Jurkat, Clone E6-1 (cell line): ENCODE results near the gene PSMC3.

Experiments
- DNase-seq: peaks from one replicate; pipeline ENCODE4 v3.0.0-alpha.2; 2011; ENCODE audit warnings: low read depth, low spot score
- H3K4me3 ChIP-seq: 2 replicates; pipeline ENCODE4 v1.5.1; 2011; ENCODE audit warnings: mild to moderate bottlenecking, low read length, control low read depth, moderate library complexity

PSMC3 gene

DNA sequence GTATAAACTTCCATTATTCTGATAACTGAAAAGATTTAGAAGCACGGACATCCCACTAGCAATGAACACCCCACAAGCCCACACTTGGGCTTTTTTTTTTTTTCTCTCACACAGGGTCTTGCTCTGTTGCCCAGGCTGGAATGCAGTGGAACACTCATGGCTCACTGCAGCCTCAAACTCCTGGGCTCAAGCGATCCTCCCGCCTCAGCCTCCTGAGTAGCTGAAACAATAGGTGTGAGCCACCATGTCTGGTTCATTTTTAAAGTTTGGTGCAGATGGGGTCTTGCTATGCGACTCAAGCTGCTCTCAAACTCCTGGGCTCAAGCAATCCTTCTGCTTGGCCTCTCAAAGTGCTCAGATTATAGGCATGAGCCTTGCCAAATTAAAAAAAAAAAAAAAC is 19.6 kb upstream of the PSMC3 start:
- DNase-seq: no peak
- no peak overlapping the region for H3K4me3 ChIP-seq

DNA sequence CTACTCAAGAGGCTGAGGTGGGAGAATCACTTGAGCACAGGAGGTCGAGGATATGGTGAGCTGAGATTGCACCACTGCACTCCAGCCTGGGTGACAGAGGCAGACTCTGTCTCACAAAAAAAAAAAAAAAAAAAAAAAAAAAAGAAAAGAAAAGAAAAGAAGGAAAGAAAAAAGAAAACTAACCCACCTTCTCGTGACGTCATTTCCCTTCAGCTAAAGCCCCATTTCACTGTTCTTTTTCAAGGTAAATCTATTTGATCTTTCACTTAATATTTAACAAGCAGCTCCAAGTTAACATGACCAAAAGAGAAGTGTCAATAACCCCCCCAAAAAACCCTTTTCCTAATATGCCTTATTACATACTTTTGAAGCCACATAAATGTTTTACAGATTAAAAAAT is 17.6 kb upstream of the PSMC3 start:
- H3K4me3 ChIP-seq: peak overlapping the region; percentile 35
- peak; percentile 44 for DNase-seq

DNA sequence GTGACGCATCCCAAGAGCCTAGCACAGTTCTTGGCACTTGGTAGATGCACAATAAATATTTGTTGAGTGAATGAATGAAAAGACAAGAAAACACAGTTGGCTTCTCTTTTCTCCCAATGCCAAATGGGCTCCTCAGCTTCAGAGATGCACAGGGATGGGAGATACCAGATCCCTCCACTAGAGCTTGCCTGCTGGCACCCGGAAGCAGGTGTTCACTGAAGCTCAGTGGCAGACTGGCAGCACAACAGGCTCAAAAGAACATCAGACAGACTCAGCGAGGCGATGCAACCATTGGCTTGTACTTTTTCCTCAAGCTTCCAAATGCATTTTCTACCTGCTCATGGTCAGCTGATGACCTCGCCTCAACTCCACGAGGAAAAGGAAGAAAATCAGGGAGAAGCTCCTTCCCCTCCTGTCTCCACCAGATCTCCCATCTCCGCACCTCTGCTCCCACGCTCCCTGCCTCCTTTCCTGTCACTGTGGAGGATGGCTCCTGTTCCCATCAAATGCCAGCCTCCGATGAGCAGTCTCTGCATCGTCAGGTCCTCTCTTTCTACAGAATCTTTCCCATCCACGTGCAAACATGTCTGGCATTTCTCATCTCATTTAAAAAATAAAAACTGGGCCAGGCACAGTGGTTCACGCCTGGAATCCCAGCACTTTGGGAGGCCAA is 16.9 kb upstream of the PSMC3 start:
- peak overlapping the region; percentile 35 for H3K4me3 ChIP-seq
- DNase-seq: peak; percentile 86

DNA sequence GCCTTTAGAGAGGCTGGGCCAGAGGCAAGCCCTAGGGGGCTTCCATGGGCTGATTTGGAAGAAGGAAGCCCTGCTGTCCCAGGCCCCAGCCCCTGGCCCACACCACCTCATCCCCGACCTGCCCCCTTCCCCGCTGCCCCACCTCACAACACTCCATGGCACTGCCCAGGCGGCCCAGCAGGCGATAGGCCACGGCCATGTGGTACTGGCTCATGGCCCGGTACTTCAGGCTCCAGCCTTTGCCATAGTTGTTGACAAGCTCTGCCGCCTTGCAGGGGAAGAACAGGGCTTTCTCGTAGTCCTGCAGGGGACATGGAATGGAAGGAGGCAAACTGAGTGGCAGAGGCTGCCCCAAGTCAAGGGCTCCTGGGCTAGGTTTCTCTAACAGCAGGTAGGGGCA is 16.3 kb upstream of the PSMC3 start:
- no peak for DNase-seq
- H3K4me3 ChIP-seq: no peak overlapping the region

DNA sequence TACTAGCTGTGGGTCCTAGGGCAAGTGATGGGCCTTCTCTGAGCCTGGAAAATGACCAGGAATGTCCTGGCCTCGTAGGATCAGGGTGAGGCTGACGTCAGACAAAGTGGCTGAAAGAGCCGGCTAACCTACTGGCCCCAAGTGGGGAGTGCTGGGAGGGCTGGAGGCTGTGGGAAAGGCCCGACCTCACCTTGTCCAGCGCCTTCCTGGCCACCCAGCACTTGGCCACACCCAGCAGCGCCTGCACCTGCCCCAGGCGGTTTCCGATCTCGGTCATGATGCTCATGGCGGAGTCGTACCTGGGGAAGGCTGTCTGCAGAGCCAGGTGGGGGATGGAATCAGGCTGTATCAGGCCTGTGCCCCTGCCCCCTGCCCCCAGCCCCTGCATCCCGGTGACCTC is 15.2 kb upstream of the PSMC3 start:
- no peak overlapping the region for H3K4me3 ChIP-seq

DNA sequence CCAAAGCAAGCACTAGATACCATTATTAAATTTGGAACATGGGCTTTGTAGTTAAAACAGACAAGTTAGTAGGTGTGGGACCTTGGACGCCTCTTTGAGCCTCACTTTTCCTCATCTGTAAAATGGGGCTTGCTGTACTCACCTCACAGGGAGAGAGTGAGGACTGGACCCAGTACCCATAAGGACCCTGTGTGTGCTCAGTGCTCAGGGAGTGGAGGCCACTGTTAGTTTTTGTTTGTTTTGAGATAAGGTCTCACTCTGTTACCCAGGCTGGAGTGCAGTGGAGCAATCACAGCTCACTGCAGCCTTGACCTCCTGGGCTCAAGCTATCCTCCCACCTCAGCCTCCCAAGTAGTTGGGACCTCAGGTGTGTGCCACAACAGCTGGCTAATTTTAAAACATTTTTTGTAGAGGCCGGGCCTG is 13.8 kb upstream of the PSMC3 start:
- no peak for DNase-seq
- no peak overlapping the region for H3K4me3 ChIP-seq

More for the DNA sequence above, 15.2 kb upstream of the PSMC3 start:
- DNase-seq: no peak

DNA sequence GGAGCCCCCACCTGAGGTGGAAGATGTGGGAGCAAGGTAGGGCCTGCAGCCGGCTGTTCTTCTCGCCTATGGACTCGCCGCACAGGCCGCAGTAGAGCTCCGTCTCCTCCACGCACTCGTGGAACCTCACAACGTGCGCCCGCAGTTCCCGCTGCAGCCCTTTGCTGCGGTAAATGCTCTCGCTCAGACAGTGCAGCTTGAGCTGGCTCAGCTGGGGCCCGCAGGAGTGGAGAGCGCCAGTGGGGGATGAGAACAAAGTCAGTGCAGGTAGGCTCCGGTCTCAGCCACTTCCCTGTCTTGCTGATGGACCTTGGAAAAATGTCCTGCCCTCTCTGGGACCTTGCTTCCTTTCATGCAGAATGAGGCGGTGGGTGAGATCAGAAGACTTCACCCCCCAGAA is 12.5 kb upstream of the PSMC3 start:
- no peak overlapping the region for H3K4me3 ChIP-seq
- no peak for DNase-seq

DNA sequence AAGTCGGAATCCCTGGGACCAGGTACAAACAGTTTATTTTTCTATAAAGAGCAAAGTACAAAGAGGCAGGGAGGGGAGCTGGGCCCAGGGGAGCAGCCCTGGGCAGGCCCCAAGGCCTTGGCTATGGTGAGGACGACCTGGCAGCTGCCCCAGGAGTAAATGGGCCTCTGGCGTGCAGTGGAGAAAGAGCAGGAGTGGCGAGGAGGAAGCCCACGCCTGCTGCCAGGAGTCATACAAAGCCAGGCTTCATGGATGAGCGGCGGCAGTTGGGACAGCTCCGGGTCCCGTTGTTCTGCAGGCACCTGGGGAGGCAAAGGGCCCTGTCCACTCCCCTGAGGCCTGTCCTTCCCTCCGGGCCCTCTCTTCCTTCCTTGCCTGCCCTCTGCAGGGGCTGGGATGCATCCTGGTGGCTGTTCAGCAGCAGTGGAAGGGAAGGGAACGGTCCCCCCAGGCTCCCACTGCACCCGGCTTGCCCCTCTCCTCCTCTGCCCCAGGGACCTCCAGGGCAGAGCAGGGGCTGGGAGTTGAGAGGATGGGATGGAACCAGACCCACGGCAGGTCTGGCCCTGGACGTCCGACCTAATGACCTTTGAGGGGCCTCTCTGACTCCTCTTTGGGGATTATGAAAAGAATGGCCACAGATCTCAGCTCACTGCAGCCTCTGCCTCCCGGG is 11.6 kb upstream of the PSMC3 start:
- no peak for DNase-seq
- H3K4me3 ChIP-seq: no peak overlapping the region

DNA sequence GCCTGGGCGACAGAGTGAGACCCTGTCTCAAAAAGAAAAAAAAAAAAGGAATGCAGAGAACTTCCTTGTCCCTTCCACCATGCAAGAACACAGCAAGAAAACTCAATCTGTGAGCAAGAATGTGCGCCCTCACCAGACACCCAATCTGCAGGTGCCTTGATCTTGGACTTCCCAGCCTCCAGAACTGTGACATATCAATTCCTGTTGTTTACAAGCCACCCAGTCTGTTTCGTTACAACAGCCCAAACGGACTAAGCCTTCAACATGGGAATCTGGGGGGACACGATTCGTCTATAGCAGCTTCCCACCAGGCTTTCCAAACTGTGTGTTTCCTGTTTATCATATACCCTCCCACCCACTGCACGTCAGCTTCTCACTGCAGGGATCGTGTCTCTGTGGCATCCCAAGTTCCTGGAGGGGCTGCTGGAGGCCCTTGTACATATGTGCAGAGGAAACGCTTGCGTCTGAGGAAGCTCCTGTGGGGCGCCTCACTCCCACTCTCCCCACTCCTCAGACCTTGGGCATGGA is 11.0 kb upstream of the PSMC3 start:
- H3K4me3 ChIP-seq: no peak overlapping the region
- DNase-seq: no peak

DNA sequence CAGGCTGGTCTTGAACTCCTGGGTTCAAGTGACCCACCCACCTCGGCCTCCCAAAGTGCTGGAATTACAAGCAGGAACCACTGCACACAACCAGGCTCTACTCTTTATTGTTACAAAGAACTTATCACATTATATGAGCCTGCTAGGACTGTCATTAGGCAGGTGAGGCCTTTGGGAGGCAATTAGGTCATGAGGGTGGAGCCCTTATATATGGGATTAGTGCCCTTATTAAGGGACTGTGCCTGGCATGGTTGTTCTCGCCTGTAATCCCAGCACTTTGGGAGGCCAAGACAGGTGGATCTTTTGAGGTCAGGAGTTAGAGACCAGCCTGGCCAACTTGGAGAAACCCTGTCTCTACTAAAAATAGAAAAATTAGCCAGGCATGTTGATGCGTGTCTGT is 10.5 kb upstream of the PSMC3 start:
- DNase-seq: no peak
- no peak overlapping the region for H3K4me3 ChIP-seq

DNA sequence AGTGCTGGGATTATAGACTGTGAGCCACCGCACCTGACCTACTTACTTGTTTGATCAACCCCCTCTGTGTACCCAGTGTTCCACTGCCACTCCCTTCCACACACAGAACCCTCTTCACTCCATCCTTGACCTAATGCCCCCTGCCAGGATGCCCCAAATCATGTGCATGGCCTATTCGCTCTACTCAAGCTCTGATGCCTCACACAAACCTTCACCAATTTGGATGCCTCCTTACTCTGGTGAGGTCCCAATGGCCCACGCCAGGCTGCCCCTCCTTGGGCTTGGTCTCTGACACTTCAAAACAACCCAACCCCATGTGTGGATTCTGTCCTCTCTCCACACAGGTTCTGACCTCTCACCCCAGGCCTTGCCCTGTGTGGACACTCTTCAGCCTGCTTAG is 9.4 kb upstream of the PSMC3 start:
- DNase-seq: no peak
- no peak overlapping the region for H3K4me3 ChIP-seq

DNA sequence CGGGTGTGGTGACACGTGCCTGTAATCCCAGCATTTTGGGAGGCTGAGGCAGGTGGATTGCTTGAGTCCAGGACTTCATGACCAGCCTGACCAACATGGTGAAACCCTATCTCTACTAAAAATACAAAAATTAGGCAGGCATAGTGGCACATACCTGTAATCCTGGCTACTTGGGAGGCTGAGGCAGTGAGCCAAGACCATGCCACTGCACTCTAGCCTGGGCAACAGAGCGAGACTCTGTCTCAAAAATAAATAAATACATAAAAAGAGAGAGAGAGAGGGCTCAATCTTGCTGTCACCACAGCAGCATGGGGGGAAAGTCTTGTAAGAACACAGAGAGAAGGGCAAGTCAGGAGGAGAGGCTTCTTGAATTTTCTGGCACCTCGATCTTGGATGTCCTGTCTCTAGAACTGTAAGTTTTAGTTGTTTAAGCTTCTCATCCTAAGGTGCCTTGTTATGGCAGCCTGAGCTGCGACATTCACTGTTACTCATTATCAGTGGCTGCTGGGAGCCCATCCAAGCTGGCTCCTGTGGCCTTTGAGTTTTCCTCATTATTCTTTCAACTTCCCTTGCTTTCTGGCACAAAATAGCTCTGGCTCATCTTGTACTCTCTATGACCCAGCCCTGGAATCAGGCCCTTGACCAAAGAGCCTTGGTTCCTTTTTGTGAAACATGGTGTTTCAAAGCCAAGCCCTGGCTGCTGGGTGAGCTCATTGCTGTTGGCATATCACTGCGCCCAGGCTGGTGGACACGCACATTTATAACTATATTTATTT is 8.0 kb upstream of the PSMC3 start:
- no peak overlapping the region for H3K4me3 ChIP-seq
- no peak for DNase-seq

DNA sequence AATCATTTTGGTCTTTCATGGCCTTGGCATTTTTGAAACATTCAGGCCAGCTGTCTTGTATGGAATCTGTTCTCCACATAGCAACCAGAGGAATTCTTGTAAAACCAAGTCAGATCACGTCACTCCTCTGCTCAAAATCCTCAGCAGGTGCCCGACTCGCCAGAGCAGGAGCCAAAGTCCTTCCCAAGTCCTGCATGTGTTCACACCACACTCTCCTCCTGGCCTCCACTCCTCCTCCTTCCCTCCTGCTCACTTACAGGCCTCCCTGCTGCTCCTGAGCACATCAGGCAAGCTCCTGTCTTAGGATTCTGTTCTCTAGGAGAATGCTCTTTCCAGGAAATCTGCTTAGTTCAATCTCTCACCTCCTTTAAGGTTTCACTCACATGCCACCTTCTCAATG is 6.9 kb upstream of the PSMC3 start:
- DNase-seq: no peak

DNA sequence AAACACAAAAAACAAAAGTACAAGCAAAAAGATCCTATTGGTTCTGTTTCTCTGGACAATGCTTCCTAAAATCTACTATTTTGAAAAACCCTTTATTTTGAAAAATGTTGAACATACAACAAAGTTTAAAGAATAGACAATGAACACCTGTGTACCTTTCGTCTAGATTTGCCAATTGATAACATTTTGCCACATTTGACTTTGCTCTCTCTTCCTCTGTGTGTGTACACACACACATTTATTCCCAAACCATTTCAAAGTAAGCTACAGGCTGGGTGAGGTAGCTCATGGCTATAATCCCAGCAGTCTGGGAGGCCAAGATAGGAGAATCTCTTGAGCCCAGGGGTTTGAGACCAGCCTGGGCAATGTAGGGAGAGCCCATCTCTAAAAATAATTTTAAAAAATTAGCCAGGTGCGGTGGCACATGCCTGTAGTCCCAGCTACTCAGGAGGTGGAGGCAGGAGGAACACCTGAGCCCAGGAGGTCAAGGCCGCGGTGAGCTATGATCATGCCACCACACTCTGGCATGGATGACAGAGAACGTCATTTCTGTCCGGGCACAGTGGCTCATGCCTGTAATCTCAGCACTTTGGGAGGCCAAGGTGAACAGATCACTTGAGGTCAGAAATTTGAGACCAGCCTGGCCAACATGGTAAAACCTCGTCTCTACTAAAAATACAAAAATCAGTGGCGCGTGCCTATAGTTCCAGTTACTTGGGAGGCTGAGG is 5.3 kb upstream of the PSMC3 start:
- H3K4me3 ChIP-seq: no peak overlapping the region
- DNase-seq: no peak

More for the DNA sequence above, 6.9 kb upstream of the PSMC3 start:
- no peak overlapping the region for H3K4me3 ChIP-seq

DNA sequence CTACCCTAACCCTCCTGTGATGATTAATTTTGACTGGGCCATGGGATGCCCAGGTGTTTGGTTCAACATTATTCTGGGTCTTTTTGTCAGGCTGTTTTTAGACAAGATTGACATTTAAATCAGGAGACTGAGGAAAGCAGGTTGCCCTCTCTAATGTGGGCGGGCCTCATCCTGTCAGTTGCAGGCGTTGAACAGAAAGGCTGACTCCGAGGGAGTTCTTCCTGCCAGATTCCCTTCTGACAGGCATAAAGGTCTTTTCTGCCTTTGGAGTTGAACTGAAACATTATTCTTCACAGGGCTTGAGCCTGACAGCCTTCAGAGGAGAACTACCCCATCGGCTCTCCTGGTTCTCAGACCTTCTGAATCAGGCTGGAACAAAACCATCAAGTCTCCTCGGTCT is 4.3 kb upstream of the PSMC3 start:
- peak overlapping the region; percentile 21 for H3K4me3 ChIP-seq
- peak; percentile 76 for DNase-seq

DNA sequence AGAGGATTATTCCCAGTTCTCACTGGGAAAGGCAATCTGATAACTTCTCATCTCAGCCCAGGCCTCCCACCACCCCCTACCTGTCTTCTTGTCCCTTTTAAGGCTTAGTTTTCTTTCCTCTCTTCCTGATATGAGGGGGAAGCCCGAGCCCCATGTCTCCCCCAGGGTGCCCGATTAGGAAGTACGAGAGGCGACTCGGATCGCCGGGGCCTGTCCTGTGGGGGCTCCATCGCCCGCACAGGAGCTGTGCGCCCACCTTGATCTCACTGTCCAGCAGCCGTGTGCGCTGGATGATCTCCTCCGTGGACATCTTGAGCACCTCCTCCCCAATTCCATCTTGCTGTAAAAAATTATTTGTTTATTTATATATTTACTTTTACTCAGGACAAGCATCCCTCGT is 628 bp downstream of the PSMC3 start:
- DNase-seq: no peak
- peak overlapping the region; percentile 97 for H3K4me3 ChIP-seq

DNA sequence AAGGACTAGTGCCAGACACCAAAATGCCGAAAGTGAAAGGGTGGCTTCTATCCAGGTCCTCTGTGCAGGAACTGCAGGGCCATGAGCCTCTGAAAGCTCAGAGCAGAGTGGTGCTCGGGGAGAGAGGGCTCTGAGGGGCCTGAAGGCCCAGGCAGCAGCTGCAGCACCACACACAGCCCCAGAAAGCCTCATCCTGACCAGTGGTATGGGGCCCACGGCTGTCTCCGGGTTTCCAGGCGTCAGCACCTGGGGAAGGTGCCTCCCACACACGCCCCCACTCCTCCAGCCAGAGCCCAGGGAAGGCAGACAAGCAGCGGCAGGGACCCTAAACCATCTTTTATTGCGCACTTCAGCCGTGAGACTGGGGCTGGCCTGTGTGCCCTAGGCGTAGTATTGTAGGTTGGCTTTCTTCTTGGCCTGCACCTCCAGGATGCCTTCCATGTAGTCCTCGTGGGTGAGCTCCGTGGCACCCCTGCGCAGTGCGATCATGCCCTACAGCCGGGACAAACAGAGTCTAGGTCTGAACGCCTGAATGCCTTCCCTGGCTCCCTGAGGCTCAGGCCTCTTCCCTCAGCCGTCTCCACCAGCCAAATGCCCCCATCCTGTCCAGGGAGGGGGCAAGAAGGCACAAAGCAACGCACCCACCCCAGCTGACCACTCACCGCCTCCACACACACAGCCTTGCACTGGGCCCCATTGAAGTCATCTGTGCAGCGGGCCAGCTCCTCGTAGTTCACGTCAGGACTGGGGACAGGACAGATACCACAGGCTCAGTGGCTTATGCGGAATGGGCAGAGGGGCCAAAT is 7.6 kb downstream of the PSMC3 start:
- DNase-seq: no peak
- H3K4me3 ChIP-seq: no peak overlapping the region

DNA sequence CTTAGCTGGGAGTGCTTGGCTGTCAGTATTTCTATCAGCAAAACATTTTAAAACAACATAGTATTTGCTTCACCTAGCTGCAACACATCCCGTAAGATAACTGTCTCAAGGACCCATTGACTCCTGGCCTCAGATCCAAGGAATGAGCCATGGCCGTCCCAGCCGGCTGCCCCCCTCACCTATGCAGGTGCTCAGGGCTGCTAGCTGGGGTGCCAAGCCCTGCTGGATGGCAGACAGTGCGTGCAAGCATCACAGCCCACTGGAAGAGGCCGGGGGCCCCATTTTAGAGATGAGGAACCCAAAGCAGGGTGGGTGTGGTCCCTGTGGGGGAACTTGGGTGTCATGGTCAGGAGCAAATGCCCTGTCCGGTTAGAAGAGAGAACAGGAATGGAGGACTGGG is 8.5 kb downstream of the PSMC3 start:
- no peak for DNase-seq
- H3K4me3 ChIP-seq: no peak overlapping the region
